GM12874 (cell line): ENCODE data around the gene COL25A1.

Source experiments
- CTCF ChIP-seq: IDR thresholded peaks from 2 replicates; pipeline ENCODE4 v1.5.1; 2011; ENCODE audit warnings: low read depth, mild to moderate bottlenecking, control low read depth, low read length, moderate library complexity; ENCODE audit not compliant: insufficient read depth

COL25A1 gene

GRCh38 chr4:109302361-109303139 is at the start of gene COL25A1:
Gene COL25A1, minus strand, starts transcription at chr4:109302658.
- TF ChIP-seq CTCF, result no peak

GRCh38 chr4:109350121-109350520 is 47.7 kb upstream of the COL25A1 start:
- no peak for TF ChIP-seq CTCF

- TF ChIP-seq CTCF, result no peak
Measured at GRCh38 chr4:109334129-109335105, 32.0 kb upstream of the COL25A1 start.

- TF ChIP-seq CTCF, result peak; percentile 53; the same call in 1 of the 2 replicates
Measured at GRCh38 chr4:109332926-109333464, 30.5 kb upstream of the COL25A1 start.

- TF ChIP-seq CTCF, result no peak
Measured at GRCh38 chr4:109327641-109328040, 25.2 kb upstream of the COL25A1 start.

GRCh38 chr4:109325698-109326097 is 23.2 kb upstream of the COL25A1 start:
- no peak for TF ChIP-seq CTCF

- no peak for TF ChIP-seq CTCF
Measured at GRCh38 chr4:109323348-109323747, 20.9 kb upstream of the COL25A1 start.
